Hematopoietic multipotent progenitor cell treated with erythropoietin and hydrocortisone succinate and interleukin-3 and kit ligand, for 17 days (in vitro differentiated cells): ENCODE results near the gene MDGA2.
"Not testable (repeated sequence)": the region's sequence is repeated elsewhere in the genome, so short reads cannot be mapped to it uniquely, and the experiment has no call there.

Experiments
- DNase-seq: peaks from one replicate; pipeline ENCODE4 v3.0.0-alpha.2; 2015; ENCODE audit warnings: low spot score

The MDGA2 gene

DNA sequence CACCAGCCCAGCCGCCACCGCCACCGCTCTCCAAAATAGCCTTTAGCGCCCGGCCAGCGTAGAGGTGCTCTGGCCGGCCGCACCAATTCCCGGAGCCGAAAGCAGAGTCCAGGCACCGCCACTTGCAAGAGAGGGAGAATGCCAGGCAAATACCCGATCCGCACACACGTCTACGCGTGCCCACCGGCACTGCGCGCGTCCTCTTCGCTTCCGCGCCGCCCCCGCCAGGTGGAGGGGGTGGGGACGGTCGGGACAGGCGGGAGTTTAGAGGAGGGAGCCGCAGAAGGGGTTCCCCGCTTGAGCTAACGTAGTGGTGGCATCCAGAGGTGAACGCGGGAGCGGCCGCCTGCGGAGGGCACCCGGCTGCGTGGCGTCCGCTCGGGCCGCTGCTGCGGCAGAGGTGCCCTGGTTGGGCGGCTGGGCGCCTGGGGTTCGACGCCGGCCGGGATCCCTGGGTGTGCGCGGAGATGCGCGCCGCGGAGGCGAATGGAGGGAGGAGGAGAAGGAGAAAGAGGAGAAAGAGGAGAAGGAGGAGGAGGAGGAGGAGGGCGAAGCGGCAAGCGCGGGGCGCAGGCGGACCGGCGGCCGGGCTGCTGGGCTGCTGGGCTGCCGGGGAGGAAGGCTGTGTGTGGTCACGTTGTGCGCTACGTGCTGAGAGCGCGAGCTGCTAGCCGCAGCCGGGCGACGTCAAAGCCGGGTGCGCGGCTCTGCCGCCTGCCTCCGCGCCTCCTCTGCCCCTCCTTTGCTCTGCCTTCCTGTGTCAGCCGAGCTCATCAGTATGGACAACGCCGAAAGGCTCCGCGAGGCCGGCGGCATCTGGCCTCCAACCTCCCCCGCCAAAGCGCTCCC, at the start of gene MDGA2:
TSS of gene MDGA2 (minus strand) at position 140 of the 849 bp plus-strand sequence.
- DNase-seq: no peak

DNA sequence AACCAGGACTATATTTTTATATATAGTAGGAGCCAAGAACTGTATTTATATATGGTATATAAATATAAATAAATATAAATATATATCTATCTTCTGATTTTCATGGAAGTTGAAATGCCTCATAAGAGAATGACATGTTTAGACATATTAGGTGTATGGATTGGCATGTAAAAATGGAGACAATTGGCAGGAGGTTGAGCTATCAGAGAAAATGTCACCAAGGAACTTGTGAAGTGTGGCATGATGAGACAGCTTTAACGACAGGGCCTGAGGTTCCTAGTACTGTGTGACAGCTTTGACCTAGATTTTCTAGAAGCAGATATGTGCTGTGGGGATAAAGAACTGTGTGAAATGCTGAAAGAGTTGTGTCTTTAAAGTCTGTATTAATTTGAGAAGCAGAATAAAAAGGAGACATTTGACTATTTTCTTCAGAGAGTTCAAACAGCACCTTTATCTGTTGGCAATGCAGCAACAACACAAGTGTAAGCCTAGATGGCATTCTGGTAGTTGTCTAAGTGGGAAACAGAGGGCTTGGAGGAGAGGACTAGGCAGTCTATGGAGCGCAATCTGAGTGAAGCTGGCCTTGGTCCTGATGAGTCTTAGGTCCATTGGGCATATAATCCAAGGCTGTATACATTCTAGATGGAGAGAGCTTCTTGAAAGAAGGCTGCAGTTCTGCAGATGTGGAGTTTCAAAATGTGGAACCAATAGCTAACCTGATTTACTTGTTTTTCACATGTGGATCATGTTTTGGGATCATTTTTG, 47.7 kb upstream of the MDGA2 start:
- DNase-seq: no peak

DNA sequence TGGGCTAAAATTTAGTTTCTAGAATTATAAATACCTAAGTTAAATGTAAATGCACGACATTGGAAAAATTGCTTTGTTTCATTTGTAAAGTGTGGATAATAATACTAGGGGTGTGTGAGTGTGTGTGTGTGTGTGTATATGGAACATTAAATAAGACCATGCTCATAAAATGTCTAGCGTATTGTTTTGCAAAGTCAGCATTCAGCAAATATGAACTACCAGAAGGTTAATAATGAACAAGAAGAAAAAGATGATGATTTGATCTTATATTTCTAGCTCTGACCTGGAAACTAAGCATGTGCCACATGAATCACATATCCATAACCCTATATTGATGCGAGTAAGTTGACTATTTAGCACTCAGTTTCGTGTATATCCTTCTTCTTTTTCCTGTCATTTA, 44.9 kb upstream of the MDGA2 start:
- no peak for DNase-seq

DNA sequence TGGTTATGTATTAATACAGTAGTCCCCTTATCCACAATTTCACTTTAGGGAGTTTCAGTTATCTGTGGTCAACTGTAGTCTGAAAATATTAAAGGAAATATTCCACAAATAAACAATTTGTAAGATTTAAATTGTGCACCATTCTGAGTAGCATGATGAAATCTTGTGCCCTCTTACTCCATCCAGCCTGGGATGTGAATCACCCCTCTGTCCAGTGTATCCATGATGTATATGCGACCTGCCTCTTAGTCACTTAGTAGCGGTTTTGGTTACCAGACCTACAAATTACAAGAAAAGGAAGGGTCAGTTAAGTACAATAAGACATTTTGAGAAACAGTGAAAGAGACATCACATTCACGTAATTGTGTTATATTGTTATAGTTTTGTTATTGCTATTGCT, 39.9 kb upstream of the MDGA2 start:
- no peak for DNase-seq

DNA sequence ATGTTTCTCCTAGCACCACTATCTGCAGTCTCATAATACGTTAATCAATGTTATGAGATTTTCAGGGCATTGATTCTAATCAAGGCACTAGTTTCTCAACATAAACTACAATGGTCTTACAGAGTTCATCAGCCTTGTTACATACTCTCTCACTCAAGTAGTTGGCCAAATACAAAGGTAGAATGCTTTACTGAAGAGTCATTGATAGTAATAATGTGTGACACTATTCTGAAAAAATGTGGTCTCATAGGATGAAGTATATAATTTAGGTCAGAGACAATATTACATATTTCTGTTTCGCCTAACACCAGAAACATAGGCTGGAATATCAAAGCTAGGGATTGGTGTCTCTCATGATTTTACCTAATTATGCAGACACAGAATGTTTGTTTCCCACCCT, 35.2 kb upstream of the MDGA2 start:
- DNase-seq: no peak

DNA sequence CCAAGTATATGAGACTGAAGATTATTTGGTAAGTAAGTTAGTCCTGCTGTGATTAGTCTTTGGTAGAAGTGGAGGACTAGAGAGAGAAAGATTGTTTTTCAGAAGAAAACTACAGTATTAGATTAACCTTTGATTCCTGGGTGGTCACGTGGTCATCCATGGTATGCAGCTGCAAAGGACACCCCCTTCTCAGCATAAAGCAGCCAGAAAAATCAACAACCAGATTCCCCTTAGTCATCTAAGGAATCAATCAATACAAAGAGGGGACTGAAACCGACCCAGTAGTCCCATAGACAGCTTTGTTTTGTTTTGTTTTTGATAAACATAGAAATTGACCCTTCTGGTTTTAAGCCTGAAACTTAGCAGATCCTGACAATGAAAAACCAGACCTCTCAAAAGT, 30.3 kb upstream of the MDGA2 start:
- DNase-seq: no peak

DNA sequence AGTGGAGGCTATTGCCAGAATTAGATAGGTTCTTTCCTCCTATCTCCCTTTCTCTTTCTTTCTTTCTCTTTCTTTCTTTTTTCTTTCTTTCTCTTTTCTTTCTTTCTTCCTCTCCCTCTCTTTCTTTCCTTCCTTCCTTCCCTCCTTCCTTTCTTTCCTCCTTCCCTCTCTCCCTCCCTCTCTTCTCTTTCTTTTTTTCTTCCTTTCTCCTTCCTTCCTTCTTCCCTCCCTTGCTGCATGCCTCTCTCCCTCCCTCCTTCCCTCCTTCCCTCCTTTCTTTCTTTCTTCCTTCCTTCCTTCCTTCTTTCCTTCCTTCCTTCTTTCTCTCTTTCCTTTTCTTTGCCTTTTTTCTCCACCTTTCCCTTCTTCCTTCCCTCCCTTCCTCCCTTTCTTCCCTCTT, 16.4 kb upstream of the MDGA2 start:
- DNase-seq: no peak

DNA sequence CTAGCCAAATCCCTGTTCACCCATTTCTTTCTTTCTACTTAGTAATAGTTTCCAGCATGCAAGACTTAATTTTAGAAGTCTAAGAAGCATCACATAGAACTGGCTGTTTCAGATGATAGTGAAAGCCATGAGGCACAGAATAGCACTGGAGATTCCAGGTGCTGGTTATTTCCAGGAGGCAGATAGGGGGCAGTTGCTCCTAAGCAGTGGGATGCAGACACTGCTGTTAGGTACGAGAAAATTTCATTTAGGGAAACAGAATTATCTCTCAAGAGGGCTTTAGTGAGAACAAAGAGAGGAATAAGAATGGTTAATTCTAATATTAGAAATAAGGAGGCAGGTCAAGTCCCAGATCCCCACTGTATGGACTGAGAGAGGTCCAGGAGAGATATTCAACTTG, 3.6 kb upstream of the MDGA2 start:
- DNase-seq: no peak

DNA sequence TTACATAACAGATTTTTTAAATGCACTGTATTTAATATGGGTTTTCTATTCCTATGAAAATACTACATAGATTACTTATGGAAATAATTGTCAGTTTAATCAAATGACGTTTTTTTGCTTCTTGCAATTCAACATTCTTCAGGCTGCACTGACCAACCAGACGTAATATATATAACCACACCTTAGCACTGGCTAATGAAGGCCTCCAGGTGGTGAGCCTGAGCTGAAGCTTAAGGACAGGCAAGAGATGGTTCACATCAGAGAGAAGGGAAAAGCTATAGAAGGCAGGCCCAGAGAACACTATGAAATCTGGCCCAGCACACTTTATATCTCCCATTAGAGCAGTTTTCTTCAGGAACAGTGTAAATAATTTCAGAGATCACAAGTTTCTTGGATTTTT, 2.8 kb upstream of the MDGA2 start:
- no peak for DNase-seq

DNA sequence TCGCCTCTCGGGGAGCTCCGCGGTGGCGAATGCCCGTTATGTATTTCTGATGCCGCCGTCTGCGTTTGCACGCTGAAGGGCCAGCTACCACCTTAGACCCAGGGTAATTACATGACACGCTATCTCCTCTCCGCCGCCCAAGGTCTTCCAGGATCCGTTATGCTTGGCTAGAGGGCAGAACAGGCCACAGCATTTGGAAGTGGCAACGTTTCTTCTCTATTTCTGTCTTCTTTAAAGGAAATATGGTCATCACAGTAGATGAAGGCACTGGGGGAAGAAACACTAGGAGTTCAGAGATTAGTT, 861 bp upstream of the MDGA2 start:
- no peak for DNase-seq

DNA sequence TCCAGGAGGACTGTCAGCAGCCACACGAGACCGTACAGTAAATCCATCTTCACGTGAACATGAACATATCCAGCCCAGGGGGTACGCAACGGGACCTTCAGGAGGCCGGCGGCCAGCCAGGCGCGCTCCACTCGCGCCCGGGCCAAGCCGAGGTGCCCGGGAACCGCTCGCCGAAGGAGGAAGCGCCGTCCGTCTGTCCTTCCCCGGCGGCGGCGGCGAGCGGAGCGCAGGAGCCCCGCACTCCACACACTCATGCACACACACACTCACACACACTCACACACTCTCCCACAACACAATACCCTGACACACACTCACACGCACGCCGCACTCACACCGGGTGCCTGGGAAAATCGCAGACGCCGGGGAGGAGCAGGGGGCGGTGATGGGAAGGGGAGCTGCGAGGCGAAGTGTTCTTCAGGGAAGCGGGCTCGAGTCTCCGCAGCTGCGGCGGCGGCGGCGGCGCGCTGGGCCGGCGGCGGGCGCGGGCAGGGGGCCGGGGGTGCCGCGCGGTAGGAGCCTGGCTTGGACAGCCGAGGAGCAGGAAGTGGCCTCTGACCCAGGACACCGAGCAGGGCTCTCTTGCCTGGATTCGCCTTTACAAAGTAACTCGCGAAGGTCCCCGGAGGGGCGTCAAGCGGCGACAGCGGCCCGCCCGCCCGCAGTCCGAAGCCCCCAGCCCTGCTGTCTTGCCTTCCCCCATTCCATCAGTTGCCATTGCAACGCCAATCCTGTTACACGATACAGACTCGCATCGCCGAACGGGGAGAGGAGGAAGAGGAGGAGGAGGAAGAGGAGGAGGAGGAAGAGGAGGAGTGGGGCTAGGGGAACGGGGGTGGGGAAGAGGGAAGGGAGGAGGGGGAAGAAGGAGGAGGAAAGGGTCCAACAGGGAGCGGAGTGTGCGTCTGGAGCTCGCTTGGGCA, 601 bp downstream of the MDGA2 start:
- DNase-seq: no peak

DNA sequence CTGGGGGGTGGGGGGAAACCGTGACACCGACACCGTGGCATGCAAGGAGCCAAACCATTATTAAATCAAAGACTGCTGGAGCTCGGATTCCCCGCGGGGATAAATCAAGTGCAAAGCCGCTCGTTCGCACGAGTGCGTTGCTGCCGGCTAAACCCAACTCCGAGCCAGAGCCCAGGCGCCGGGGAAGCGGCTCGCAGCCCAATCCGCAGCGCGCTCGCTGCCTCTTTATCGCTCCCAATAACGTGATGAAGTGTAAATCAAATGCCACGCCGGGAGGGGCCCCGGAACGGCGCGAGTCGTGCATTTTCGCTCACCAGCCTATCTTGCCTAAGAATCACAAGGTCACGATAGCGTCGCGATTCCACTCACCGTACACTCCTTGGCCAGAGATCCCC, 1.3 kb downstream of the MDGA2 start:
- DNase-seq: no peak

DNA sequence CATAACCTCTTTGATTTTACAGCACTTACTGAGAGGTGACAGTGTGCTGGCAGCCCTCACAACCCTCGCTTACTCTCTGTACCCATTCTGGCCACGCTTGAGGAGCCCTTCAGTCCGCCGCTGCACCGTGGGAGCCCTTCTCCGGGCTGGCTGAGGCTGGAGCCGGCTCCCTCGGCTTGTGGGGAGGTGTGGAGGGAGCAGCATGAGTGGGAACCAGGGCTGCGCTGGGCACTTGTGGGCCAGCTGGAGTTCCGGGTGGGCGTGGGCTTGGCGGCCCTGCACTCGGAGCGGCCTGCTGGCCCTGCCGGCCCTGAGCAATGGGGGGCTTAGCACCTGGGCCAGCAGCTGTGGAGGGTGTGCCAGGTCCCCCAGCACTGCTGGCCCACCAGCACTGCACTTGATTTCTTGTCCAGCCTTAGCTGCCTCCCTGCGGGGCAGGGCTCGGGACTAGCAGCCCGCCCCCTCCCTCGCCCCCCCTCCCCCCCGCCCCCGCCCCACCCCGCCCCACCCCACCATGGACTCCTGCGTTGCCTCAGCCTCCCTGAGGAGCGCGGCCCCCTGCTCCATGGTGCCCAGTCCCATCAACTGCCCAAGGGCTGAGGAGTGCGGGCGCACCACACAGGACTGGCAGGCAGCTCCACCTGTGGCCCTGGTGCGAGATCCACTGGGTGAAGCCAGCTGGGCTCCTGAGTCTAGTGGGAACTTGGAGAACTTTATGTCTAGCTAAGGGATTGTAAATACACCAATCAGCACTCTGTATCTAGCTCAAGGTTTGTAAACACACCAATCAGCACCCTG, 9.9 kb downstream of the MDGA2 start:
- DNase-seq: no peak

DNA sequence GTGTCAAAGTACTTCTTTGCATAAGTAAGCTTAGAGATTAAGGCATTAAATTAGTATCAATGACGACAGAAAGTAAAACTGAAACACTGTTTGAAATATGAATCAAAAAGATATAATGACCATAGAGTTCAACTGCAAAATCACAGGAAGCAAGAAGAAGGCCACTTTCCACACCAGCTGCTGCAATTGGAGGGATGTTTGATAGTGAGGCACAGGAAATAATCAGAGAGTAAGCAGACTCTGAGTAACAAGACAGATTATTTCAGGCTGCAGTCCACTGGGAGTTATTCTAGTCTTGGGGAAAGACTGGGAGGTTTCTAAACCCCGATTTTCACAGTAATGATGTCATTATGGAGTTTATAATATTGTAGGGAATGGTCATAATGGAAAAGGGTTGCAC, 12.9 kb downstream of the MDGA2 start:
- no peak for DNase-seq

DNA sequence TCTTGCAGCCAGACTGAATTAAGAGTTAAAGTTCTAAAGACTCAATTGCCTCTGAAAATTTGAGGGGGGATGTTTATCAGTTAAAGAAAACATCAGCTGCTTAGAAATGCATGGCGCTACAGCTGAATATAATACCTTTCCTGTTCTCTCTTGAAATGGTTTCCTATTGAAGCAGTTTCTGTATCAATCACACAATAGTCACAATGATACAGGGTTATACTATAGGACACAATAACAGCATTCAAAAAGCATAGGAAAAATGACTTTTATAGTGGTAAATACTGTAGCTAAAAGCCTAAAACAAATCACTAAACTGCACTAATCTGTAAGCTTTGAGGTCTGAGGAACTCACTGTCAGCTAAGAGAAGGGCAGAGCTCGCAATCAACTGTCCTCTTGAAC, 15.2 kb downstream of the MDGA2 start:
- no peak for DNase-seq

DNA sequence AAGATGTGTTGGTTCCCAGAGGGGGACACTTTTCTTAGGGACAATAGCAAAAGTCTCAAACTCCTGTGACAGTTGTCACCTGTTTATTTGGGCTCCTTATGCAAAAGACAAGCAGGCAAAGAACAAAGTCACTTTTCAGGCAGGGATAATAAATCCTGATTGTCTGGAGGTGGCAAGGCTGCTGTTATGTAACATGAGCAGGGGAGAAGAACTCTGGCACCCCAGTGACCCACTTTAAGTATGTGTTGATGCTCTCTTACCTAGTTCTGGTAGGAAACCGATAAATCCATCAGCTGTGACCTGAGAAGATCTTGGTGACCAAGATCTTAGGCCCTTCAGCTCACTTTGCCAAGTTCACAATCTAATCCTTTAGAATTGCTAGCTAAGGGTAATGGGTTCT, 17.4 kb downstream of the MDGA2 start:
- no peak for DNase-seq

DNA sequence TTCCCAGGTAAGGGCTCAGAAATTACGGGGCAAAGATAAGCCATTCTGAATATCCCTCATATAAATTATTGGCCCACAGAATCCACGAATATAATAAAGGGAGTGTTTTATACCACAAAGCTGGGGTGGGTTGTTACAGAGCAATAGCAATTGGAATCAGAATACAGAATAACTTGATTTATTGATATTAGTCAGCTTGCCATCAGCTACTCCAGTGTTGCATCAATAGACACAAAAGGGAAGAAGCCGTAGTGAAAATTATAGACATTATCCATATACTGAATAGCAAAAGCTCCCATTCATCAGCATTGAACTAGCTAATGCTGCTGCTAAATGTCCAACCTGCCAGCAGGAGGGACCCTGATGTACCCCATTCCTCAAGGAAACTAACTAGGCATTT, 18.3 kb downstream of the MDGA2 start:
- no peak for DNase-seq

DNA sequence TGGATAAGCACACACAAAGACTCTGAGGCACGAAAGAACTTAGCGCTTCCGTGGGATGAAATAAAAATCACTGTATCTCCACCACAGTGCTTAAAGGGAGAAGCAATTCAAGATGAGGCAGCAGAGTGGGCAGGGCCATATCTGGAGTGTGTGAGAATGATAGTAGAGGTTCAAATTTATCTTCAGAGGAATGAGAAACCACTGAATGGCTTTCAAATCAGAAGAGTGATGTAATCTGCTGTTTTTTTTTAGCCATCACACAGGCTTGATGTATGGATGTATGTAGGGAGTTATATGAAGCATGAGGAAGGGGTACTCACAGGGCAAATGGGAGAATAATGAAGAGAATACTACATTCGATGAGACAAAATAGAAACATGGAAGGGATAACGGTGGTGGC, 24.1 kb downstream of the MDGA2 start:
- no peak for DNase-seq

DNA sequence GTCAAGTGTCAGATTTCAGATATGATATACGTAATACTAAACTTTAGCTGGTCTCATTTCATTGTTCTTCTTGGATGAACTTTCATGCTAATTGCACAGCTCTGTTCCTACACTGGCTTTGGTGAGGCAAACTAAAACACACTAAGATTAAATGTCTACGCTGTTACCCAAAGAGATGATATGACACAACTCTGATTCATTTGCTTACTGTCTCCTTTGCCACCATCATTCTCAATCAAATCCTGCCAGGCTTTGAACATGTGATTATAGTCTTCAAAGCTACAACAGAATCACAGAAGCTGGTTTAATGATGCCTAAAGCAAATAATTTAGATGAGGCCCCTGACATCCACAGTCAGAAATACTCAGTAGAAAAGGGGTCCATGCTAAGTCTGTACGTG, 37.7 kb downstream of the MDGA2 start:
- DNase-seq: no peak

DNA sequence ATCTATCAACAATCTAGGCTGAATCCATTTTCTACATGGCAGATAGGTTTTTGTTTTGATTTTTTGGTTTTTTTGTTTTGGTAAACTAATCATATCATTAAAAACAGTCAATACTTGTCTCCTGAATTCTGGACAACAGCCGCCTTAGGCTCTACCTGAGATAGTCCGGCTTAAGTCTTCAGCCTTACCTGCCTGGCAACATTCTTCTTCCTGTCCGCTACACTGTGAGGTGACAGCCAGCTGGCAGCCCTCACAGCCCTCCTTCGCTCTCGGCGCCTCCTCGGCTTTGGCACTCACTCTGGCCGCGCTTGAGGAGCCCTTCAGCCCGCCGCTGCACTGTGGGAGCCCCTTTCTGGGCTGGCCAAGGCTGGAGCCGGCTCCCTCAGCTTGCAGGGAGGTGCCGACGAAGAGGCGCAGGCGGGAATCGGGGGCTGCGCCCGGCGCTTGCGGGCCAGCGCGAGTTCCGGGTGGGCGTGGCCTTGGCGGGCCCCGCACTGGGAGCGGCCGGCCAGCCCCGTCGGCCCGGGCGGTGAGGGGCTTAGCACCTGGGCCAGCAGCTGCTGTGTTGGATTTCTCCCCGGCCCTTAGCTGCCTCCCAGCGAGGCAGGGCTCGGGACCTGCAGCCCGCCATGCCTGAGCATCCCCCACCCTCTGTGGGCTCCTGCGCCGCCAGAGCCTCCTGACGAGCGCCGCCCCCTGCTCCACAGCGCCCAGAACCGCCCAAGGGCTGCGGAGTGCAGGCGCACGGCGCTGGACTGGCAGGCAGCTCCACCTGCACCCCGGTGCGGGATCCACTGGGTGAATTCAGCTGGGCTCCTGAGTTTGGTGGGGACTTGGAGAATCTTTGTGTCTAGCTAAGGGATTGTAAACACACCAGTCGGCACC, 49.0 kb downstream of the MDGA2 start:
- no peak for DNase-seq

DNA sequence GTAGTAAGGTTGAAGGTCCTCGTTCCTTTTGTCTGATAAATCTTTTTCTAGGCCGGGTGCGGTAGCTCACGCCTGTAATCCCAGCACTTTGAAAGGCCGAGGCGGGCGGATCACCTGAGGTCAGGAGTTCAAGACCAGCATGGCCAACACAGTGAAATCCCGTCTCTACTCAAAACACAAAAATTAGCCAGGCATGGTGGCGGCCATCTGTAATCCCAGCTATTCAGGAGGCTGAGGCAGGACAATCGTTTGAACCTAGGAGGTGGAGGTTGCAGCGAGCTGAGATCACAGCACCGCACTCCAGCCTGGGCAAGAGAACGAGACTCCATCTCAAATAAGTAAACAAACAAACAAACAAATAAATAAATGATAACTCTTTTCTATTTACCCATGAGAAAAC, 51.3 kb downstream of the MDGA2 start:
- not testable (repeated sequence) for DNase-seq
